Skeletal muscle satellite cell (primary cell): Measurements from ENCODE around the gene KRTAP4-7.
"Not testable (repeated sequence)": the region's sequence is repeated elsewhere in the genome, so short reads cannot be mapped to it uniquely, and the experiment has no call there.

Source experiments
- H3K27me3 ChIP-seq: 2 replicates; pipeline ENCODE4 v1.7.0; 2013; ENCODE audit warnings: low read length; ENCODE audit not compliant: control insufficient read depth, insufficient read depth
- H3K36me3 ChIP-seq: 2 replicates; pipeline ENCODE4 v1.7.0; 2013; ENCODE audit warnings: mild to moderate bottlenecking, control low read depth, low read length; ENCODE audit not compliant: insufficient read depth
- H3K4me1 ChIP-seq: 2 replicates; pipeline ENCODE4 v1.7.0; 2013; ENCODE audit warnings: low read length; ENCODE audit not compliant: control insufficient read depth, insufficient read depth
- H3K4me2 ChIP-seq: 2 replicates; pipeline ENCODE4 v1.7.0; 2013; ENCODE audit warnings: mild to moderate bottlenecking, low read length
- H3K4me3 ChIP-seq: 2 replicates; pipeline ENCODE4 v1.7.0; 2013; ENCODE audit warnings: low read length
- H3K9ac ChIP-seq: 2 replicates; pipeline ENCODE4 v1.7.0; 2013; ENCODE audit warnings: mild to moderate bottlenecking, low read depth, low read length, moderate library complexity
- H3K9me3 ChIP-seq: replicated peaks from 2 replicates; pipeline ENCODE4 v1.7.0; 2013; ENCODE audit warnings: mild to moderate bottlenecking, control low read depth, low read length

Gene KRTAP4-7

GRCh38 chr17:41067281-41067680, 16.7 kb upstream of the KRTAP4-7 start:
- Histone ChIP-seq H3K4me2 (no peak overlapping the region), H3K9me3 (no peaks in the 10 kb centered on the region), H3K4me1 (peaks cover 29% of the 10 kb centered on the region), H3K36me3 (no peaks in the 10 kb centered on the region), H3K9ac (no peak overlapping the region), H3K4me3 (no peak overlapping the region), H3K27me3 (no peaks in the 10 kb centered on the region)

- H3K36me3 ChIP-seq = no peaks in the 10 kb centered on the region
- H3K9ac ChIP-seq = no peak overlapping the region
- H3K4me2 ChIP-seq = no peak overlapping the region
- H3K4me1 ChIP-seq = peaks cover 15% of the 10 kb centered on the region
- no peaks in the 10 kb centered on the region for H3K9me3 ChIP-seq
- H3K4me3 ChIP-seq = no peak overlapping the region
- H3K27me3 ChIP-seq = no peaks in the 10 kb centered on the region
Measured at GRCh38 chr17:41069031-41069430, 14.9 kb upstream of the KRTAP4-7 start.

- H3K4me3 ChIP-seq = no peak overlapping the region
- H3K36me3 ChIP-seq = no peaks in the 10 kb centered on the region
- H3K9me3 ChIP-seq = no peaks in the 10 kb centered on the region
- no peak overlapping the region for H3K9ac ChIP-seq
- no peaks in the 10 kb centered on the region for H3K27me3 ChIP-seq
- H3K4me2 ChIP-seq = no peak overlapping the region
- peaks cover 5% of the 10 kb centered on the region for H3K4me1 ChIP-seq
Measured at GRCh38 chr17:41071606-41072360, 12.2 kb upstream of the KRTAP4-7 start.

- Histone ChIP-seq H3K4me2 (no peak overlapping the region), H3K9me3 (no peaks in the 10 kb centered on the region), H3K9ac (no peak overlapping the region), H3K4me1 (peaks cover 4% of the 10 kb centered on the region), H3K36me3 (no peaks in the 10 kb centered on the region), H3K27me3 (no peaks in the 10 kb centered on the region), H3K4me3 (no peak overlapping the region)
Measured at GRCh38 chr17:41073676-41074075, 10.3 kb upstream of the KRTAP4-7 start.

- Histone ChIP-seq H3K36me3 (no peaks in the 10 kb centered on the region), H3K9me3 (no peaks in the 10 kb centered on the region), H3K27me3 (no peaks in the 10 kb centered on the region), H3K9ac (no peak overlapping the region), H3K4me3 (no peak overlapping the region), H3K4me1 (peaks cover under 1% of the 10 kb centered on the region), H3K4me2 (no peak overlapping the region)
Measured at GRCh38 chr17:41076788-41077187, 7.2 kb upstream of the KRTAP4-7 start.

GRCh38 chr17:41082626-41083025, 1.3 kb upstream of the KRTAP4-7 start:
- H3K27me3 ChIP-seq = no peaks in the 10 kb centered on the region
- no peaks in the 10 kb centered on the region for H3K36me3 ChIP-seq
- peaks cover 20% of the 10 kb centered on the region for H3K4me1 ChIP-seq
- no peak overlapping the region for H3K4me2 ChIP-seq
- H3K4me3 ChIP-seq = no peak overlapping the region
- H3K9ac ChIP-seq = no peak overlapping the region
- H3K9me3 ChIP-seq = no peaks in the 10 kb centered on the region

GRCh38 chr17:41083427-41083826, 523 bp upstream of the KRTAP4-7 start:
- H3K36me3 ChIP-seq, H3K9ac ChIP-seq, H3K9me3 ChIP-seq, H3K4me3 ChIP-seq, H3K27me3 ChIP-seq: not testable (repeated sequence)
- Histone ChIP-seq H3K4me2 (peak overlapping the region; percentile 17), H3K4me1 (peaks cover 20% of the 10 kb centered on the region)

GRCh38 chr17:41088760-41089352, 4.9 kb downstream of the KRTAP4-7 start:
- not testable (repeated sequence) for H3K4me2 ChIP-seq, H3K4me1 ChIP-seq, H3K4me3 ChIP-seq, H3K9ac ChIP-seq, H3K27me3 ChIP-seq, H3K9me3 ChIP-seq, H3K36me3 ChIP-seq

- Histone ChIP-seq H3K9me3 (no peaks in the 10 kb centered on the region), H3K4me2 (no peak overlapping the region), H3K36me3 (no peaks in the 10 kb centered on the region), H3K27me3 (no peaks in the 10 kb centered on the region), H3K4me3 (no peak overlapping the region), H3K9ac (no peak overlapping the region), H3K4me1 (peaks cover 16% of the 10 kb centered on the region)
Measured at GRCh38 chr17:41096055-41096454, 12.1 kb downstream of the KRTAP4-7 start.

GRCh38 chr17:41098042-41098441, 14.1 kb downstream of the KRTAP4-7 start, which contains the start of gene KRTAP4-8:
Gene KRTAP4-8, minus strand, starts transcription at chr17:41098142. Its CDS starts 58 bp downstream, at chr17:41098084.
- Histone ChIP-seq H3K36me3 (no peaks in the 10 kb centered on the region), H3K27me3 (no peaks in the 10 kb centered on the region)

GRCh38 chr17:41098481-41098880, 14.5 kb downstream of the KRTAP4-7 start:
- Histone ChIP-seq H3K4me2 (no peak overlapping the region), H3K9ac (no peak overlapping the region), H3K4me1 (peaks cover 16% of the 10 kb centered on the region), H3K36me3 (no peaks in the 10 kb centered on the region), H3K9me3 (no peaks in the 10 kb centered on the region), H3K27me3 (no peaks in the 10 kb centered on the region), H3K4me3 (no peak overlapping the region)

More at GRCh38 chr17:41098042-41098441, 14.1 kb downstream of the KRTAP4-7 start, which contains the start of gene KRTAP4-8:
- no peak within 1 kb of the TSS for H3K4me3 ChIP-seq
- peaks cover 16% of the 10 kb centered on the region for H3K4me1 ChIP-seq
- no peak within 1 kb of the TSS for H3K9ac ChIP-seq
- H3K4me2 ChIP-seq = no peak within 1 kb of the TSS
- H3K9me3 ChIP-seq = no peaks in the 10 kb centered on the region
